IMR-90 (cell line): ENCODE measurements around the gene LPCAT2.

Source experiments
- BHLHE40 ChIP-seq: fragments of 150-350 bp; IDR thresholded peaks from 2 replicates; pipeline ENCODE4 v1.6.1; 2016; ENCODE audit warnings: mild to moderate bottlenecking, low read depth, low read length
- CEBPB ChIP-seq: IDR thresholded peaks from 2 replicates; pipeline ENCODE4 v1.6.1; 2012; ENCODE audit warnings: low read depth, low read length, improper control_type of control experiment
- CTCF ChIP-seq: conservative IDR thresholded peaks from 2 replicates; pipeline ENCODE4 v1.5.1; 2012; ENCODE audit warnings: mild to moderate bottlenecking, low read depth, low read length, improper control_type of control experiment
- POLR2A ChIP-seq: IDR thresholded peaks from 2 replicates; pipeline ENCODE4 v1.6.1; 2012; ENCODE audit warnings: mild to moderate bottlenecking, low read depth, low read length
- RCOR1 ChIP-seq: IDR thresholded peaks from 2 replicates; pipeline ENCODE4 v1.6.1; 2012; ENCODE audit warnings: mild to moderate bottlenecking, low read length, improper control_type of control experiment; ENCODE audit not compliant: insufficient replicate concordance
- RFX5 ChIP-seq: IDR thresholded peaks from 2 replicates; pipeline ENCODE4 v1.8.0; 2012; ENCODE audit warnings: low read depth, mild to moderate bottlenecking, low read length, moderate library complexity
- SMC3 ChIP-seq: fragments of 150-350 bp; IDR thresholded peaks from 2 replicates; pipeline ENCODE4 v1.6.1; 2016; ENCODE audit warnings: low read depth, mild to moderate bottlenecking, antibody characterized with exemption, low read length, moderate library complexity

- no peak for TF ChIP-seq CTCF
- TF ChIP-seq POLR2A, result no peak
- peak; percentile 57; the same call in 1 of the 2 replicates for TF ChIP-seq CEBPB
- TF ChIP-seq SMC3, result no peak
- TF ChIP-seq RCOR1, result no peak
- TF ChIP-seq RFX5, result no peak
- TF ChIP-seq BHLHE40, result no peak
These were observed 46.6 kb downstream of the LPCAT2 start for GRCh38 chr16:55555436-55555835.
